ENCODE measurements around the gene DHH. TPM values are rescaled to one million over a fixed set of nuclear protein-coding genes. Genes with fewer than 3 reads are reported as not detected.

Gene DHH
- total and polyA plus RNA-seq, 9 of the 15 experiments (the other 6 are each of a cell fraction or from before 2014, with no cell fraction given): 0.07 to 2.6 (median 0.54) TPM

DNA sequence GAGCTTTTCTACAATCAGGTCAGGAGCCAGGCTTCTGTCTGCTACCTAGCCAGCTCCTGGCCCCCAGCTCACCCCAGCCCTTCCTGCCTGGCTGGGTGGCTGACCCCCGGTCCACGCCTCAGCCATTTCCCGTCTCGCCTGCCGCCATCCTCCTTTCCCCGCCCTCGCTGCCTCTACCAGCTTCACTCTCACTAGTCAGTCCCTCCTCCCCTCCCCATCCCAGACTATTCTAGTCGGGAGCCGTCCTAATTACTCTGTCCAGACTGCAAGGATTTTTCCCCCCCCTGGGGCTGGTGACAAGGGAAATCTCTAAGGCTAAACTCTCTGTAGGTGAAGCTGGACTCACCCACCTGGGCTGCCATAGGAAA is 825 bp downstream of the DHH start (continued):
- TF ChIP-seq, protein P1, sequence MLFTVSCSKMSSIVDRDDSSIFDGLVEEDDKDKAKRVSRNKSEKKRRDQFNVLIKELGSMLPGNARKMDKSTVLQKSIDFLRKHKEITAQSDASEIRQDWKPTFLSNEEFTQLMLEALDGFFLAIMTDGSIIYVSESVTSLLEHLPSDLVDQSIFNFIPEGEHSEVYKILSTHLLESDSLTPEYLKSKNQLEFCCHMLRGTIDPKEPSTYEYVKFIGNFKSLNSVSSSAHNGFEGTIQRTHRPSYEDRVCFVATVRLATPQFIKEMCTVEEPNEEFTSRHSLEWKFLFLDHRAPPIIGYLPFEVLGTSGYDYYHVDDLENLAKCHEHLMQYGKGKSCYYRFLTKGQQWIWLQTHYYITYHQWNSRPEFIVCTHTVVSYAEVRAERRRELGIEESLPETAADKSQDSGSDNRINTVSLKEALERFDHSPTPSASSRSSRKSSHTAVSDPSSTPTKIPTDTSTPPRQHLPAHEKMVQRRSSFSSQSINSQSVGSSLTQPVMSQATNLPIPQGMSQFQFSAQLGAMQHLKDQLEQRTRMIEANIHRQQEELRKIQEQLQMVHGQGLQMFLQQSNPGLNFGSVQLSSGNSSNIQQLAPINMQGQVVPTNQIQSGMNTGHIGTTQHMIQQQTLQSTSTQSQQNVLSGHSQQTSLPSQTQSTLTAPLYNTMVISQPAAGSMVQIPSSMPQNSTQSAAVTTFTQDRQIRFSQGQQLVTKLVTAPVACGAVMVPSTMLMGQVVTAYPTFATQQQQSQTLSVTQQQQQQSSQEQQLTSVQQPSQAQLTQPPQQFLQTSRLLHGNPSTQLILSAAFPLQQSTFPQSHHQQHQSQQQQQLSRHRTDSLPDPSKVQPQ (CRISPR knock-in tag; IDR thresholded peaks at IDR 0.05; ENCODE audit: borderline replicate concordance): no peak
- TF ChIP-seq, protein P2, sequence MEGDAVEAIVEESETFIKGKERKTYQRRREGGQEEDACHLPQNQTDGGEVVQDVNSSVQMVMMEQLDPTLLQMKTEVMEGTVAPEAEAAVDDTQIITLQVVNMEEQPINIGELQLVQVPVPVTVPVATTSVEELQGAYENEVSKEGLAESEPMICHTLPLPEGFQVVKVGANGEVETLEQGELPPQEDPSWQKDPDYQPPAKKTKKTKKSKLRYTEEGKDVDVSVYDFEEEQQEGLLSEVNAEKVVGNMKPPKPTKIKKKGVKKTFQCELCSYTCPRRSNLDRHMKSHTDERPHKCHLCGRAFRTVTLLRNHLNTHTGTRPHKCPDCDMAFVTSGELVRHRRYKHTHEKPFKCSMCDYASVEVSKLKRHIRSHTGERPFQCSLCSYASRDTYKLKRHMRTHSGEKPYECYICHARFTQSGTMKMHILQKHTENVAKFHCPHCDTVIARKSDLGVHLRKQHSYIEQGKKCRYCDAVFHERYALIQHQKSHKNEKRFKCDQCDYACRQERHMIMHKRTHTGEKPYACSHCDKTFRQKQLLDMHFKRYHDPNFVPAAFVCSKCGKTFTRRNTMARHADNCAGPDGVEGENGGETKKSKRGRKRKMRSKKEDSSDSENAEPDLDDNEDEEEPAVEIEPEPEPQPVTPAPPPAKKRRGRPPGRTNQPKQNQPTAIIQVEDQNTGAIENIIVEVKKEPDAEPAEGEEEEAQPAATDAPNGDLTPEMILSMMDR (IDR thresholded peaks at IDR 0.05 in 2 of 3, conservative IDR thresholded peaks at IDR 0.05 in 1 of 3; ENCODE audit: insufficient read depth in 2 of 3, low read depth in 1 of 3, low read length in 3 of 3): no peak
- TF ChIP-seq SAFB (IDR thresholded peaks at IDR 0.05; ENCODE audit: borderline replicate concordance, low read depth, low read length): no peak
- no peak for TF ChIP-seq ARID1B (IDR thresholded peaks at IDR 0.05)
- TF ChIP-seq, protein P3, sequence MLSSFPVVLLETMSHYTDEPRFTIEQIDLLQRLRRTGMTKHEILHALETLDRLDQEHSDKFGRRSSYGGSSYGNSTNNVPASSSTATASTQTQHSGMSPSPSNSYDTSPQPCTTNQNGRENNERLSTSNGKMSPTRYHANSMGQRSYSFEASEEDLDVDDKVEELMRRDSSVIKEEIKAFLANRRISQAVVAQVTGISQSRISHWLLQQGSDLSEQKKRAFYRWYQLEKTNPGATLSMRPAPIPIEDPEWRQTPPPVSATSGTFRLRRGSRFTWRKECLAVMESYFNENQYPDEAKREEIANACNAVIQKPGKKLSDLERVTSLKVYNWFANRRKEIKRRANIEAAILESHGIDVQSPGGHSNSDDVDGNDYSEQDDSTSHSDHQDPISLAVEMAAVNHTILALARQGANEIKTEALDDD (IDR thresholded peaks at IDR 0.05): peak; percentile 52; the same call in 1 of the 2 replicates
- no peak for TF ChIP-seq BRD9 (IDR thresholded peaks at IDR 0.05; ENCODE audit: low read depth, partially characterized antibody)
- TF ChIP-seq, protein P4, sequence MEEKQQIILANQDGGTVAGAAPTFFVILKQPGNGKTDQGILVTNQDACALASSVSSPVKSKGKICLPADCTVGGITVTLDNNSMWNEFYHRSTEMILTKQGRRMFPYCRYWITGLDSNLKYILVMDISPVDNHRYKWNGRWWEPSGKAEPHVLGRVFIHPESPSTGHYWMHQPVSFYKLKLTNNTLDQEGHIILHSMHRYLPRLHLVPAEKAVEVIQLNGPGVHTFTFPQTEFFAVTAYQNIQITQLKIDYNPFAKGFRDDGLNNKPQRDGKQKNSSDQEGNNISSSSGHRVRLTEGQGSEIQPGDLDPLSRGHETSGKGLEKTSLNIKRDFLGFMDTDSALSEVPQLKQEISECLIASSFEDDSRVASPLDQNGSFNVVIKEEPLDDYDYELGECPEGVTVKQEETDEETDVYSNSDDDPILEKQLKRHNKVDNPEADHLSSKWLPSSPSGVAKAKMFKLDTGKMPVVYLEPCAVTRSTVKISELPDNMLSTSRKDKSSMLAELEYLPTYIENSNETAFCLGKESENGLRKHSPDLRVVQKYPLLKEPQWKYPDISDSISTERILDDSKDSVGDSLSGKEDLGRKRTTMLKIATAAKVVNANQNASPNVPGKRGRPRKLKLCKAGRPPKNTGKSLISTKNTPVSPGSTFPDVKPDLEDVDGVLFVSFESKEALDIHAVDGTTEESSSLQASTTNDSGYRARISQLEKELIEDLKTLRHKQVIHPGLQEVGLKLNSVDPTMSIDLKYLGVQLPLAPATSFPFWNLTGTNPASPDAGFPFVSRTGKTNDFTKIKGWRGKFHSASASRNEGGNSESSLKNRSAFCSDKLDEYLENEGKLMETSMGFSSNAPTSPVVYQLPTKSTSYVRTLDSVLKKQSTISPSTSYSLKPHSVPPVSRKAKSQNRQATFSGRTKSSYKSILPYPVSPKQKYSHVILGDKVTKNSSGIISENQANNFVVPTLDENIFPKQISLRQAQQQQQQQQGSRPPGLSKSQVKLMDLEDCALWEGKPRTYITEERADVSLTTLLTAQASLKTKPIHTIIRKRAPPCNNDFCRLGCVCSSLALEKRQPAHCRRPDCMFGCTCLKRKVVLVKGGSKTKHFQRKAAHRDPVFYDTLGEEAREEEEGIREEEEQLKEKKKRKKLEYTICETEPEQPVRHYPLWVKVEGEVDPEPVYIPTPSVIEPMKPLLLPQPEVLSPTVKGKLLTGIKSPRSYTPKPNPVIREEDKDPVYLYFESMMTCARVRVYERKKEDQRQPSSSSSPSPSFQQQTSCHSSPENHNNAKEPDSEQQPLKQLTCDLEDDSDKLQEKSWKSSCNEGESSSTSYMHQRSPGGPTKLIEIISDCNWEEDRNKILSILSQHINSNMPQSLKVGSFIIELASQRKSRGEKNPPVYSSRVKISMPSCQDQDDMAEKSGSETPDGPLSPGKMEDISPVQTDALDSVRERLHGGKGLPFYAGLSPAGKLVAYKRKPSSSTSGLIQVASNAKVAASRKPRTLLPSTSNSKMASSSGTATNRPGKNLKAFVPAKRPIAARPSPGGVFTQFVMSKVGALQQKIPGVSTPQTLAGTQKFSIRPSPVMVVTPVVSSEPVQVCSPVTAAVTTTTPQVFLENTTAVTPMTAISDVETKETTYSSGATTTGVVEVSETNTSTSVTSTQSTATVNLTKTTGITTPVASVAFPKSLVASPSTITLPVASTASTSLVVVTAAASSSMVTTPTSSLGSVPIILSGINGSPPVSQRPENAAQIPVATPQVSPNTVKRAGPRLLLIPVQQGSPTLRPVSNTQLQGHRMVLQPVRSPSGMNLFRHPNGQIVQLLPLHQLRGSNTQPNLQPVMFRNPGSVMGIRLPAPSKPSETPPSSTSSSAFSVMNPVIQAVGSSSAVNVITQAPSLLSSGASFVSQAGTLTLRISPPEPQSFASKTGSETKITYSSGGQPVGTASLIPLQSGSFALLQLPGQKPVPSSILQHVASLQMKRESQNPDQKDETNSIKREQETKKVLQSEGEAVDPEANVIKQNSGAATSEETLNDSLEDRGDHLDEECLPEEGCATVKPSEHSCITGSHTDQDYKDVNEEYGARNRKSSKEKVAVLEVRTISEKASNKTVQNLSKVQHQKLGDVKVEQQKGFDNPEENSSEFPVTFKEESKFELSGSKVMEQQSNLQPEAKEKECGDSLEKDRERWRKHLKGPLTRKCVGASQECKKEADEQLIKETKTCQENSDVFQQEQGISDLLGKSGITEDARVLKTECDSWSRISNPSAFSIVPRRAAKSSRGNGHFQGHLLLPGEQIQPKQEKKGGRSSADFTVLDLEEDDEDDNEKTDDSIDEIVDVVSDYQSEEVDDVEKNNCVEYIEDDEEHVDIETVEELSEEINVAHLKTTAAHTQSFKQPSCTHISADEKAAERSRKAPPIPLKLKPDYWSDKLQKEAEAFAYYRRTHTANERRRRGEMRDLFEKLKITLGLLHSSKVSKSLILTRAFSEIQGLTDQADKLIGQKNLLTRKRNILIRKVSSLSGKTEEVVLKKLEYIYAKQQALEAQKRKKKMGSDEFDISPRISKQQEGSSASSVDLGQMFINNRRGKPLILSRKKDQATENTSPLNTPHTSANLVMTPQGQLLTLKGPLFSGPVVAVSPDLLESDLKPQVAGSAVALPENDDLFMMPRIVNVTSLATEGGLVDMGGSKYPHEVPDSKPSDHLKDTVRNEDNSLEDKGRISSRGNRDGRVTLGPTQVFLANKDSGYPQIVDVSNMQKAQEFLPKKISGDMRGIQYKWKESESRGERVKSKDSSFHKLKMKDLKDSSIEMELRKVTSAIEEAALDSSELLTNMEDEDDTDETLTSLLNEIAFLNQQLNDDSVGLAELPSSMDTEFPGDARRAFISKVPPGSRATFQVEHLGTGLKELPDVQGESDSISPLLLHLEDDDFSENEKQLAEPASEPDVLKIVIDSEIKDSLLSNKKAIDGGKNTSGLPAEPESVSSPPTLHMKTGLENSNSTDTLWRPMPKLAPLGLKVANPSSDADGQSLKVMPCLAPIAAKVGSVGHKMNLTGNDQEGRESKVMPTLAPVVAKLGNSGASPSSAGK (IDR thresholded peaks at IDR 0.05): no peak
- TF ChIP-seq NFYB (IDR thresholded peaks at IDR 0.05; ENCODE audit: extremely low read depth, insufficient read length): no peak
- no peak for TF ChIP-seq ZNF311 (CRISPR knock-in tag; IDR thresholded peaks at IDR 0.05)
